ENCODE measurements around the gene PBRM1.

The PBRM1 gene

DNA sequence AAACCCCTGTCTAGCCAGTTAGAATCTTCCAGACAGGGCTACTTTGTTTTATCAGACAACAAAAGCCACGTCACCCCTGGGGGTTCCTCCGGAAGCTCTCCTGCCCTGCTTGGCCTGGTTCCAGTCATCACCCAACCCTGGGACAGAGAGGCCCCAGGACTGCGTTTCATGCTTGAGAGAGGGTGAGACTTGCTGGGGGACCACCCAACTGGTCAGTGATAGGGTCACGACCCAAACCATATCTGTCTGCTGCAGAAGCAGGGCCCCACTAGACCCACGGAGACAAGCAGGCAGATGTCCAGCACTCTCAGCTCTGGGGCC is 153.2 kb downstream of the PBRM1 start:
- Histone ChIP-seq H3K36me3 (ENCODE audit: control insufficient read depth, insufficient read depth, low read length) (peaks cover 8% of the 10 kb centered on the region), H3K27me3 (replicated peaks; ENCODE audit: control insufficient read depth, insufficient read depth, low read length) (no peaks in the 10 kb centered on the region), H3K4me3 (replicated peaks; ENCODE audit: low read depth, low read length) (peak overlapping the region; percentile 74)
- TF ChIP-seq, protein P1, sequence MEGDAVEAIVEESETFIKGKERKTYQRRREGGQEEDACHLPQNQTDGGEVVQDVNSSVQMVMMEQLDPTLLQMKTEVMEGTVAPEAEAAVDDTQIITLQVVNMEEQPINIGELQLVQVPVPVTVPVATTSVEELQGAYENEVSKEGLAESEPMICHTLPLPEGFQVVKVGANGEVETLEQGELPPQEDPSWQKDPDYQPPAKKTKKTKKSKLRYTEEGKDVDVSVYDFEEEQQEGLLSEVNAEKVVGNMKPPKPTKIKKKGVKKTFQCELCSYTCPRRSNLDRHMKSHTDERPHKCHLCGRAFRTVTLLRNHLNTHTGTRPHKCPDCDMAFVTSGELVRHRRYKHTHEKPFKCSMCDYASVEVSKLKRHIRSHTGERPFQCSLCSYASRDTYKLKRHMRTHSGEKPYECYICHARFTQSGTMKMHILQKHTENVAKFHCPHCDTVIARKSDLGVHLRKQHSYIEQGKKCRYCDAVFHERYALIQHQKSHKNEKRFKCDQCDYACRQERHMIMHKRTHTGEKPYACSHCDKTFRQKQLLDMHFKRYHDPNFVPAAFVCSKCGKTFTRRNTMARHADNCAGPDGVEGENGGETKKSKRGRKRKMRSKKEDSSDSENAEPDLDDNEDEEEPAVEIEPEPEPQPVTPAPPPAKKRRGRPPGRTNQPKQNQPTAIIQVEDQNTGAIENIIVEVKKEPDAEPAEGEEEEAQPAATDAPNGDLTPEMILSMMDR (IDR thresholded peaks at IDR 0.05; ENCODE audit: insufficient read depth, low read length, poor library complexity, severe bottlenecking): no peak
- DNase-seq (ENCODE audit: extremely low read depth, insufficient read length): no peak

DNA sequence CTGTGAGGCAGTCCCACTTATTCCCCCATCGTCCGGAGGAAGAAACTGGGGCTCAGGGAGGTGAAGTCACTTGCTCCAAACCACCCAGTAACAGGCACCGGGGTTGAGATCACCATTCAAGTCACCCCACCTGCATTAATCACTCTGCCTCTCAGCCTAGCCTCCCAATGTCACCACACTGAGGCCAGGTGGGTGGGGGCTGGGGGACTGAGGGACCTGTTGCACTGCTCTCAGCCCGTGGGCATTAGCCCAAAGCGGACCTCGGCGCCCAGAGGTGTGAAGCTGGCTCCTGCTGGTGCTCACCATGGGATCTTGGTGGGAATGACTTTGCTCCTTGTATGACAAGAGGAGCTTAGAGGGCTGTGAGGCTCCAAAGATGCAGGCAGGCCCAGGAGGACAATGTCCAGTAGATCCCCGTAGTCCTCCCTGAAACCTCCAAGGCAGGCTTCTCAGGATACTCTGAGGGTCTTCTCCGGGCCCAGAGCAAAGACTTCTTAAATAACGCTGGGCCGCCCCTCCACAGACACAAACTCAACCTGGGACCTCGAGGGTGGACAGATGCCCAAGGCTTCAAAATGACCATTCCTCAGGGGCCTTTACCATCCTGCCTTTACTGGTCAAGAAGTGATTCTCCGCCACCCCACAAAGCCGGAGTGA is 153.7 kb downstream of the PBRM1 start:
- Histone ChIP-seq H3K27me3 (replicated peaks; ENCODE audit: control insufficient read depth, insufficient read depth, low read length) (no peaks in the 10 kb centered on the region), H3K36me3 (ENCODE audit: control insufficient read depth, insufficient read depth, low read length) (peaks cover 12% of the 10 kb centered on the region), H3K4me3 (replicated peaks; ENCODE audit: low read depth, low read length) (peak overlapping the region; percentile 74)
- TF ChIP-seq, protein P1 (IDR thresholded peaks at IDR 0.05; ENCODE audit: insufficient read depth, low read length, poor library complexity, severe bottlenecking): no peak
- no peak for DNase-seq (ENCODE audit: extremely low read depth, insufficient read length)

DNA sequence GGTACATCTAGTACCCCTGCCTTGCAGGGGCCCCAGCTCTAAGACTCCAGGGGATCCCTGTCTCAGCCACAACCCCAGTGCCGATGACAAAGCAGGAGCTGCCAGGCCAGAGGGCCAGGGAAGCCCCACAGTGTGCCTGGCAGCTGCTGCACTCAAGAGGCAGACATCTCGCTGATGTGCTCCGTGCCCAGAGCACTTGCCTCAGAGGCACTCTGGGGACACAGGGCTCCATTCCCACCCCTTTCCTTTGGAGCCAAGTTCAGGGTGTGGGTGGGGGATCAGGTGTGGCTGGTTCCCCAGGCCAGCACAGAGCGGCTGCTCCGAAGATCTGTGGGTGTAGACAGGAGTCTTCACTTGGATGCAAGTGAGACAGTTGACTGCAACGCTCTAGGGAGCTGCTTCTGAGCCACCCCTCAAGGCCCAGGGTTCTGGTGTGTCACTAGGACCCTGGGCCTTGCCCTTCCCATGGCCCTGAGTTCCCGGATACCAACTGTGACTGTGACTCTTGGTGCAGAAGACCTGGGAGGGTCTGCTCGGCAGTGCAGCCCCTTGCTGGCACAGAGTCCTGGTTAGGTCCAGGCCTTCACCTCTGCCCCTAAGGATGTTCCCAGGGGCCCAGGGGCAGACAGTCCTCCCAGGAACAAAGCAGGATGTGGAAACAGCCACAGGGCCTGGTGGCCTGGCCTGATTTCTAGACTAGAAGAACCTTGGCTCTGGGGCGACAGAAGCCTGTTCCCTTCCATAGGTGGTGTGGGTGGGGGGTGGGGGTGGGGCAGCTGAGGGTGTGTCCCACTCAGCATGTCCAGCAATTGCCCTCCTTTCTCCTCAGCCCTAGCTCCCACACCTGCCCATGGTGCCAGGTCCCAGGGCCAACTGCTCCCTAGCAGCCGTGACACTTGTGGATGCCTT is 154.5 kb downstream of the PBRM1 start:
- TF ChIP-seq, protein P1 (IDR thresholded peaks at IDR 0.05; ENCODE audit: insufficient read depth, low read length, poor library complexity, severe bottlenecking): no peak
- peak; percentile 12 for DNase-seq (ENCODE audit: extremely low read depth, insufficient read length)
- Histone ChIP-seq H3K36me3 (ENCODE audit: control insufficient read depth, insufficient read depth, low read length) (peaks cover 15% of the 10 kb centered on the region), H3K27me3 (replicated peaks; ENCODE audit: control insufficient read depth, insufficient read depth, low read length) (no peaks in the 10 kb centered on the region), H3K4me3 (replicated peaks; ENCODE audit: low read depth, low read length) (no peak overlapping the region)

DNA sequence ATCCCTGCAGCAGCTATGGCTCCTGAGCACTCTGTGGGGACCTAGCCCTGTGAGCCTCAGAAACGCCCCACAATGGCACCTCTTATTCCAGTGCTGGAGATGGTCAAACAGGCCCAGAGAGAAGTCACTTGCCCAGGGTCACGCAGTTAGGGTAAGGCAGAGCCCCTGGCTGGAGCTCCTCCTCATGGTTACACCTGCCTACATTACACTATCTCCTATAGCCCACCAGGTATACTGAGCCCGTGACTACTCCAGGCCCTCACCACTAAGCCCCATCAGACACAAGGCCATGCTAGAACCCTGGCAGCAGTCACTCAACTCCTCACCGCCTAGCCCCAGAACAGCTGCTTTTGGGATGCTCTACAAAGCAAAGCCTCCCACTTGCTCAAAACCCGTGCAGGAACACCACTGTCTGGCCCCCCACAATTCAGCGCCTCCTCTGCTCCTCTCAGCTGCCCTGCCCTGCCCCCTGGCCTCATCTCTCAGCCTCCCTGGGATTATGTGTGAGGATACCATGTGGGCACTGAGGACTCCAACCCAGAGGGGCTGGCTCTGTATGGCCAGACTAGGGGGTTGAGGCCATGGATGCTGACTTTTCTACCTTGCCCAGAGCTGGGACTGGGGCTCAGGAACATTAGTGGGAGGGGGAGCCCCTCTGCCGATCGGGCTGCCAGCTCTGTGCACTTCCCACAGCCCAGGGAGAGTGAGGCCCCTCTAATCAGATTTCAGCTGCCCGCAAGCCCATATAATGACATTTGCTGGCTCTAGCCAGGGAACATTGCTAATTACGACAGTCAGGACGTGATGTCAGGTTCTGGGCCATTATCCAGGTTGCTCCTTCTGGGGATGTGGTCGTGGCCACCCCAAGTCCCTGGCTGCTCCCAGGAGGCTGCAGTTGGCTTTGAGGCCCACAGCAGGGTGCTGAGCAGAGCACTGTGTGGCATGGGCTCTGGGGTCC is 156.1 kb downstream of the PBRM1 start:
- no peak for DNase-seq (ENCODE audit: extremely low read depth, insufficient read length)
- H3K4me3 ChIP-seq (replicated peaks; ENCODE audit: low read depth, low read length): no peak overlapping the region
- H3K36me3 ChIP-seq (ENCODE audit: control insufficient read depth, insufficient read depth, low read length): peaks cover 17% of the 10 kb centered on the region
- TF ChIP-seq, protein P1 (IDR thresholded peaks at IDR 0.05; ENCODE audit: insufficient read depth, low read length, poor library complexity, severe bottlenecking): no peak
- H3K27me3 ChIP-seq (replicated peaks; ENCODE audit: control insufficient read depth, insufficient read depth, low read length): no peaks in the 10 kb centered on the region

DNA sequence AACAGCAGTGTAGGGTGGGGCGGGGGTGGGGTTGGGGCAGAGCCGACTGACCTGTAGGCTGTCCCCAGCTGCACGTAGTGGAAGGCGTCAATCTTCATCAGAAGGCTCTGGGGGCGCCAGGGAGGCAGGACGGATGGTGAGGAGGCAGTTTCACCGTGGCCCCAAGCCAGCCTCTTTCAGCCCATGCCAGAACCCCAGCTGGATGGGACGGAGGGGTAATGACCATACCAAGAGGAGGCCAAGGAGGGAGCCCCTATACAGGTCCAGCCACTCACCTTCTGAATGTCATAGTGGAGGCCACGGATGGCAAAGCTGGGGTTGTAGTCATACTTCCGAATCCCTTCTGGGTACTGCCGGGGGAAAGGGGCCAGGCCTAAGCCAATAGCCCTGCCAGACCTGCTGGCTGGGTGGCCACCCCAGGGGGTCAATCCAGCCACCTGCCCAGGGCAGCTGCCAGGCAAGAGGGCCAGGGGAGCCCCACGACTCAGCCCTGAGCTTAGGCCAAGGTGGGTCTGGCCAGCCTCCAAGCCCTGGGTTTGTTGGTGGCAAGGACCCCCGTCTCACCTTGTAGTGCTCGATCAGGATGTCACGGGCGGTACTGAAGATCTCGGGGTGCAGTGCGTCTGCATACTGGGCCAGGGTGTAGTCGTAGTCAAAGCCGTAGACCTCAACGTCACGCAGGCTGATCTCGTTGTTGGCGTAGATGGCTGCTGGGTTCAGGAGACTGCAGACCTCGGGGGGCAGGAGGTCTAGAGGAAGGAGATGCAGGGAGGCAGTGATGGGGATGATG is 156.9 kb downstream of the PBRM1 start:
- no peaks in the 10 kb centered on the region for H3K27me3 ChIP-seq (replicated peaks; ENCODE audit: control insufficient read depth, insufficient read depth, low read length)
- TF ChIP-seq, protein P1 (IDR thresholded peaks at IDR 0.05; ENCODE audit: insufficient read depth, low read length, poor library complexity, severe bottlenecking): no peak
- DNase-seq (ENCODE audit: extremely low read depth, insufficient read length): peak; percentile 2
- no peak overlapping the region for H3K4me3 ChIP-seq (replicated peaks; ENCODE audit: low read depth, low read length)
- peaks cover 22% of the 10 kb centered on the region for H3K36me3 ChIP-seq (ENCODE audit: control insufficient read depth, insufficient read depth, low read length)
